NCI-H1105 (cell line): Measurements from ENCODE around the gene SPTBN5.

Experiments used
- DNase-seq: peaks from one replicate; lab custom pipeline; 2025; lab: John Stamatoyannopoulos, UW

SPTBN5 gene

GRCh38 chr15:41866263-41866703, 27.6 kb downstream of the SPTBN5 start:
- DNase-seq = no peak

- no peak for DNase-seq
Measured at GRCh38 chr15:41865490-41866055, 28.3 kb downstream of the SPTBN5 start.

- DNase-seq = no peak
Measured at GRCh38 chr15:41862515-41863116, 31.2 kb downstream of the SPTBN5 start.

GRCh38 chr15:41861736-41862356, 32.0 kb downstream of the SPTBN5 start:
- no peak for DNase-seq

GRCh38 chr15:41860049-41860828, 33.6 kb downstream of the SPTBN5 start:
- DNase-seq = no peak

GRCh38 chr15:41858756-41859155, 35.1 kb downstream of the SPTBN5 start:
- no peak for DNase-seq

- no peak for DNase-seq
Measured at GRCh38 chr15:41857316-41857715, 36.5 kb downstream of the SPTBN5 start.

GRCh38 chr15:41856716-41857115, 37.1 kb downstream of the SPTBN5 start:
- DNase-seq = no peak

- DNase-seq = no peak
Measured at GRCh38 chr15:41856262-41856661, 37.6 kb downstream of the SPTBN5 start.

GRCh38 chr15:41855261-41855961, 38.4 kb downstream of the SPTBN5 start:
- DNase-seq = no peak

- DNase-seq = no peak
Measured at GRCh38 chr15:41854443-41854842, 39.4 kb downstream of the SPTBN5 start.

- DNase-seq = no peak
Measured at GRCh38 chr15:41853831-41854230, 40.0 kb downstream of the SPTBN5 start.

- no peak for DNase-seq
Measured at GRCh38 chr15:41852736-41853590, 40.9 kb downstream of the SPTBN5 start.

GRCh38 chr15:41851755-41852370, 42.0 kb downstream of the SPTBN5 start:
- DNase-seq = no peak

GRCh38 chr15:41851167-41851523, 42.7 kb downstream of the SPTBN5 start:
- no peak for DNase-seq

- DNase-seq = no peak
Measured at GRCh38 chr15:41850482-41851166, 43.2 kb downstream of the SPTBN5 start.

- no peak for DNase-seq
Measured at GRCh38 chr15:41849861-41850260, 44.0 kb downstream of the SPTBN5 start.

- no peak for DNase-seq
Measured at GRCh38 chr15:41849204-41849603, 44.6 kb downstream of the SPTBN5 start.

GRCh38 chr15:41848631-41849030, 45.2 kb downstream of the SPTBN5 start:
- no peak for DNase-seq

- no peak for DNase-seq
Measured at GRCh38 chr15:41847981-41848380, 45.9 kb downstream of the SPTBN5 start.
